ENCODE data around the gene SALL1. TPM values are rescaled to one million over a fixed set of nuclear protein-coding genes. Genes with fewer than 3 reads are reported as not detected.

The SALL1 gene
- total RNA-seq, 1 experiment from 2014 or later: not detected

- Histone ChIP-seq H3K79me2 (ENCODE audit: low read length) (no peaks in the 10 kb centered on the region), H3K9me2 (replicated peaks; ENCODE audit: low read length) (no peaks in the 10 kb centered on the region), H3K9ac (ENCODE audit: low read length) (no peak overlapping the region), H3K4me3 (ENCODE audit: low read length) (no peak overlapping the region), H3F3A (ENCODE audit: low read length, unreplicated experiment) (no peaks in the 10 kb centered on the region), H2AFZ (ENCODE audit: low read length) (no peak overlapping the region), H3K27me3 (ENCODE audit: low read length) (no peaks in the 10 kb centered on the region), H3K27ac (ENCODE audit: low read length) (no peak overlapping the region), H3K4me1 (ENCODE audit: insufficient read depth, low read length) (no peaks in the 10 kb centered on the region), H3K4me2 (ENCODE audit: low read length) (no peak overlapping the region), H3K36me3 (ENCODE audit: low read depth, low read length) (no peaks in the 10 kb centered on the region), H4K20me1 (ENCODE audit: low read length) (no peaks in the 10 kb centered on the region), H3K9me3 (ENCODE audit: low read length) (no peaks in the 10 kb centered on the region)
- POLR2A ChIA-PET (ENCODE audit: unreplicated experiment): no interaction called here
- DNase-seq (no peak), ATAC-seq (no peak)
- no TSS peak for BruUV-seq (replicated peaks)
- intact Hi-C loops (cut with micrococcal nuclease): no loop called here
- CTCF ChIA-PET: no interaction called here
- no peak for TF ChIP-seq EZH2 (IDR thresholded peaks at IDR 0.05; ENCODE audit: low read length, unreplicated experiment)
- TF ChIP-seq EZH2phosphoT487 (IDR thresholded peaks at IDR 0.05; ENCODE audit: borderline replicate concordance, low read length): no peak
- no peak for TF ChIP-seq CTCF (conservative IDR thresholded peaks at IDR 0.05; ENCODE audit: low read depth, low read length)
These were observed 16.2 kb downstream of the SALL1 start for GRCh38 chr16:51134876-51135275.

DNA sequence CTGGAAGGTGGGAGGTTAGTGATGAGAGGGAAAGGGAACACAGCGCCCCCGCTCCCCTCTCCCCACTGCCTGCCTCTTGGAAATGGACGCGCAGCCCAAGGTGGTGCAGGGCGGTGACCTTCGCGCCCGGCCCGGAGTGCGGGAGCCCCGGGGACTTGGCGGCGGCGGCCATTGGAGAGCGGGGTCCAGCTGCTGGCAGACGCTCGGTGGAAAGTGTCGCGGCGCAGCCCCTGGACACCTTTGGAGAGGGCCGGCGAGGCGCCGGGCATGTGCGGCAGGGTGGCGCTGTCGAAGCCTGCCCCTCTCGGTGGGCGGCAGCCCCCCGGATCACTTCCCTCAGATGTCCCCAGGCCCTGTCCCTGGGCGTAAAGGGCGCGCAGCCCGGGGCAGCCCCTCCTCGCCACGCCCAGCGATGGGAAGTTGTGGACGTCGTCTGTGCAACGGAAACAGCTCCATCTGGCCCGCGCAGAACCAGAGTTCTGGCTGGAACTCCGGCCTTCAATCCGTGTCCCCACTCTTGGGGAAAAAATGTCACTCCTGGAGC lies 16.7 kb downstream of the SALL1 start:
- CTCF ChIA-PET: no interaction called here
- no peak overlapping the region for H2AFZ ChIP-seq (ENCODE audit: low read length)

More for the DNA sequence above, 16.7 kb downstream of the SALL1 start:
- POLR2A ChIA-PET (ENCODE audit: unreplicated experiment): no interaction called here
- no peaks in the 10 kb centered on the region for H3K36me3 ChIP-seq (ENCODE audit: low read depth, low read length)
- no peaks in the 10 kb centered on the region for H3K27me3 ChIP-seq (ENCODE audit: low read length)
- no peak overlapping the region for H3K9ac ChIP-seq (ENCODE audit: low read length)
- DNase-seq (no peak), ATAC-seq (no peak)
- H3K9me3 ChIP-seq (ENCODE audit: low read length): no peaks in the 10 kb centered on the region
- BruUV-seq (replicated peaks): no TSS peak
- H3K4me2 ChIP-seq (ENCODE audit: low read length): no peak overlapping the region
- H3K27ac ChIP-seq (ENCODE audit: low read length): no peak overlapping the region
- H3K4me1 ChIP-seq (ENCODE audit: insufficient read depth, low read length): no peaks in the 10 kb centered on the region
- H3F3A ChIP-seq (ENCODE audit: low read length, unreplicated experiment): no peaks in the 10 kb centered on the region
- no peaks in the 10 kb centered on the region for H4K20me1 ChIP-seq (ENCODE audit: low read length)
- no peaks in the 10 kb centered on the region for H3K9me2 ChIP-seq (replicated peaks; ENCODE audit: low read length)
- H3K79me2 ChIP-seq (ENCODE audit: low read length): no peaks in the 10 kb centered on the region
- intact Hi-C loops (cut with micrococcal nuclease): no loop called here
- no peak overlapping the region for H3K4me3 ChIP-seq (ENCODE audit: low read length)
- TF ChIP-seq EZH2 (IDR thresholded peaks at IDR 0.05; ENCODE audit: low read length, unreplicated experiment) (no peak), EZH2phosphoT487 (IDR thresholded peaks at IDR 0.05; ENCODE audit: borderline replicate concordance, low read length) (no peak), CTCF (conservative IDR thresholded peaks at IDR 0.05; ENCODE audit: low read depth, low read length) (no peak)

Measured in PC-3 (cell line).